Measurements from ENCODE around the gene ERMARD.

DNA sequence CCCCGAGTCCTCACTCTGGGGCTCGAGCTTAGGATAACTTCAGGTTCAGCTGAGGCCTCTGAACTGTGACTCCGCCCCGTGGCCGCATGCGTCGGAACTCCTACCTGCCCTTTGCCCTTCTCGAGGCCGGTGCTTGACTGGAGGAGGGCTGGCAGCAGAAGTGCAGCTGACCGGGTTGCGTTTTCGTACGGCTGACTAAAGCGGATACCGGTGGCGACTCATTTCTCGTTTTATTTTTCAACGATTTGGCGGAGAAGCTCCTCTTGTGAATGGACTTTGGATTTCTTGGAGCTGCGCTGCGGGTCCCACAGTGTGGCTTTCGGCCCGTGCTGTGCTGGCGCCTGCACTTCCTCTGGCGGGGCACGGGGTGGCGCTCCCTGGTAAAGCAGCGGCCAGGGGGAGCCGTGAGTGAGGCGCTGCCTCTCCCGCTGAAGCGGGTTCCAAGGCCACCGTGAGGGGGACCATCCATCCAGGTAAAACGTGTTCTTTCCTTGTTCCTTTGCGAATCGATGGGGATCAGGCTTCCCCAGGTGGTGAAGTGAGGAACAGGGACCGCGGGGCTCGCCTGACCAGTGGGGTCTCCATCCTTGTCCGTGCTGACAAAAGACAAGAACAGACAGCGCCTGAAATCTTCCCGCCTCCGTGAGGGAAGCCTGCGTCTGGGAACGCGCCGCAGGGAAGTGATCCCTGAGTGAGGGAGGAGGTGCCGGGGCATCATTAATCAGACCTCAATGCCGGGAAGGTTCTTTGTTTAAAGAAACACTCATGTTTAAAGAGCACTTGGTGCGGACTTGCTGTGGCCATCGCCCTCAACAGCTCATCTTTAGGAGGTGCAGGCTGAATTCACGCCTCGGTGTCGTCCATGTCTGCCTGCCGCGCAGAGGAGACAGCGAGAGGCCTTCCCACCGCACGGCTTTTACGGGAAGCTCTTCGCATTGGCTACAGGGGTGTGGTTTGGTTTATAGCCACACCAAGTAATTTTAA is 38.8 kb downstream of the ERMARD start:
- TF ChIP-seq POLR2AphosphoS5 (IDR thresholded peaks at IDR 0.05; ENCODE audit: low read depth): no peak
- TF ChIP-seq, protein P1, sequence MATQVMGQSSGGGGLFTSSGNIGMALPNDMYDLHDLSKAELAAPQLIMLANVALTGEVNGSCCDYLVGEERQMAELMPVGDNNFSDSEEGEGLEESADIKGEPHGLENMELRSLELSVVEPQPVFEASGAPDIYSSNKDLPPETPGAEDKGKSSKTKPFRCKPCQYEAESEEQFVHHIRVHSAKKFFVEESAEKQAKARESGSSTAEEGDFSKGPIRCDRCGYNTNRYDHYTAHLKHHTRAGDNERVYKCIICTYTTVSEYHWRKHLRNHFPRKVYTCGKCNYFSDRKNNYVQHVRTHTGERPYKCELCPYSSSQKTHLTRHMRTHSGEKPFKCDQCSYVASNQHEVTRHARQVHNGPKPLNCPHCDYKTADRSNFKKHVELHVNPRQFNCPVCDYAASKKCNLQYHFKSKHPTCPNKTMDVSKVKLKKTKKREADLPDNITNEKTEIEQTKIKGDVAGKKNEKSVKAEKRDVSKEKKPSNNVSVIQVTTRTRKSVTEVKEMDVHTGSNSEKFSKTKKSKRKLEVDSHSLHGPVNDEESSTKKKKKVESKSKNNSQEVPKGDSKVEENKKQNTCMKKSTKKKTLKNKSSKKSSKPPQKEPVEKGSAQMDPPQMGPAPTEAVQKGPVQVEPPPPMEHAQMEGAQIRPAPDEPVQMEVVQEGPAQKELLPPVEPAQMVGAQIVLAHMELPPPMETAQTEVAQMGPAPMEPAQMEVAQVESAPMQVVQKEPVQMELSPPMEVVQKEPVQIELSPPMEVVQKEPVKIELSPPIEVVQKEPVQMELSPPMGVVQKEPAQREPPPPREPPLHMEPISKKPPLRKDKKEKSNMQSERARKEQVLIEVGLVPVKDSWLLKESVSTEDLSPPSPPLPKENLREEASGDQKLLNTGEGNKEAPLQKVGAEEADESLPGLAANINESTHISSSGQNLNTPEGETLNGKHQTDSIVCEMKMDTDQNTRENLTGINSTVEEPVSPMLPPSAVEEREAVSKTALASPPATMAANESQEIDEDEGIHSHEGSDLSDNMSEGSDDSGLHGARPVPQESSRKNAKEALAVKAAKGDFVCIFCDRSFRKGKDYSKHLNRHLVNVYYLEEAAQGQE (IDR thresholded peaks at IDR 0.05; ENCODE audit: insufficient replicate concordance, low read depth): no peak
- TF ChIP-seq SPI1 (IDR thresholded peaks at IDR 0.05; ENCODE audit: borderline replicate concordance, low read depth): peak; percentile 59; the same call in 1 of the 2 replicates
